ENCODE results near the gene GK2. TPM values are rescaled to one million over a fixed set of nuclear protein-coding genes. Genes with fewer than 3 reads are reported as not detected.

Gene GK2
- total RNA-seq, 1 donor from 2014 or later = not detected

DNA sequence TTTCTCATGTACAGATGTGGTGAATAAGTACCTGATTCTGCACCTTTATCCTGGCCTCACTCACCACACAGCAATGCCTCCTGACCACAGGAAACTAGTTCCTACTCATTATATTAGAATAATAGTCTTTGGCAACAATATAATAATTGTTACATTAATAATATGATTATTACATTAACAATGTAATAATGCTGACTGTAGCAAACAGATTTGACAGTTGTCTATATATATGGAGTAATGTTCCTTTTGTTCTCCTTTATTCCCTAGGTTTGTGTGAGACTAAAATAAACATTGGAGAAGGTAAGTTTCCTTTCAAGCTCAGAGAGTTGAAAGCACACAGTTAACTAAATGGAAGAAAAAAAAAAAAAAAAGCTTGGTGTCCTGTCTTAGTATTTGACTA, 41.6 kb downstream of the GK2 start:
- no peak for DNase-seq (ENCODE audit: low spot score)
- Mint-ChIP-seq H3K27me3 (ENCODE audit: low read depth) (no peaks in the 10 kb centered on the region), H3K4me3 (ENCODE audit: low read depth) (no peak overlapping the region), H3K27ac (no peak overlapping the region), H3K4me1 (ENCODE audit: low read depth) (no peaks in the 10 kb centered on the region), H3K36me3 (ENCODE audit: low read depth) (no peaks in the 10 kb centered on the region), H3K9me3 (no peaks in the 10 kb centered on the region)
- intact Hi-C loops (cut with micrococcal nuclease) = no loop called here

DNA sequence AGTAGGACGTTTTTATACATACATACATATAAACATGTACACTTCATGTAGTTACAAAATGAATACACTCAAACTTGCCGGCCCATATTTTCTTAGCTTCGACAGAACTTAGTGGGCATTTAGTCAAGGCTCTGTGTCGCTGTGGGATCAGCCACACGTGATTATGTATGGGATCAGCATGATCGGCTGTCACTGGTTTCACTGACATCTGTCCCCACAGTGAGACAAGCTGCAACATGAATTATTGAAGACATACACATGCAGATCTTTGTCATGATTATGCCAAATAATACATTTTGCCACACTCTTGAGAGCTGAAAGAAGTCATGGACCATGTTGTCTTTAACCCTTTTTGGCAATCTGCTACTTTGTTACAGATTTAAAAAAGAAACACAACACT, 44.0 kb downstream of the GK2 start:
- no peak overlapping the region for H3K27ac Mint-ChIP-seq
- no peaks in the 10 kb centered on the region for H3K36me3 Mint-ChIP-seq (ENCODE audit: low read depth)
- H3K4me3 Mint-ChIP-seq (ENCODE audit: low read depth) = no peak overlapping the region
- intact Hi-C loops (cut with micrococcal nuclease) = no loop called here
- H3K27me3 Mint-ChIP-seq (ENCODE audit: low read depth) = no peaks in the 10 kb centered on the region
- no peak for DNase-seq (ENCODE audit: low spot score)
- H3K4me1 Mint-ChIP-seq (ENCODE audit: low read depth) = no peaks in the 10 kb centered on the region
- no peaks in the 10 kb centered on the region for H3K9me3 Mint-ChIP-seq

DNA sequence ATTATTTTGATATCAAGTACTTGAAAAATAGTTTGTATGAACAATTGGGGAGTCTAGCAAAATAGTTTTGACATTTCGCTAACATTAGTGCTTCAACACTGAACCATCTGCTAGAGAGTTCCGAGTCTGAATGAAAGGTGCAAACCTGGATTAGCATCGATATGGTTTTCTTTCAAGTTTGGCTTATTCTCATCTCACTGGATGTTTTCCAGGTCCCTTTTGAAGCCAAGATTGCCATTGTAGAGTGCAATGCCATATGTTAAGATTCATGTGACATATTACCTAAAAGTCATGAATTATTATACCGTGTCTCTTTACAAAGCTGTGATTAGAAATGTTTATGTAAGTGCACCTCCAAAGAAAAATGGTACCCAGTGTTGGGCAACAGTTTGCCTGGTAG, 45.4 kb downstream of the GK2 start:
- DNase-seq (ENCODE audit: low spot score) = no peak
- intact Hi-C loops (cut with micrococcal nuclease) = no loop called here
- no peak overlapping the region for H3K4me3 Mint-ChIP-seq (ENCODE audit: low read depth)
- no peaks in the 10 kb centered on the region for H3K36me3 Mint-ChIP-seq (ENCODE audit: low read depth)
- H3K9me3 Mint-ChIP-seq = no peaks in the 10 kb centered on the region
- H3K4me1 Mint-ChIP-seq (ENCODE audit: low read depth) = no peaks in the 10 kb centered on the region
- H3K27ac Mint-ChIP-seq = no peak overlapping the region
- no peaks in the 10 kb centered on the region for H3K27me3 Mint-ChIP-seq (ENCODE audit: low read depth)

DNA sequence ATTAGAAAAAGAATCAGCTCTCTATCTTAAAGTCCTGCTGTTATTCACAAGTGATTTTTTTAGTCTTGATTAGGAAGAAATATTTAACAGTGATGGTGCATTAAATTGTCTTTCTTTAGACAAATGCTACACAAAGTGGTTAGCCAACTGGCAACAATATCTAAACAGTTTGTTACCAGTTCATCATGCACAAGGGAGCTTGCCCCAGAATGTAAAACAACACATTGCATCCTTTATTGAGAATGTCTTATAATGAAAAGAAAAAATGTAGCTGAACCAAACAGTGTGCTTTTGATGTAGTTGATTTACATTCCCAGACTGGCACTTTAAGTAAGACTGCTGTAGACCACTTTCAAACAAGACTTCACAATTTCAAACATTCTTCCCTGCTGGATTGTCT, 48.0 kb downstream of the GK2 start:
- no peaks in the 10 kb centered on the region for H3K9me3 Mint-ChIP-seq
- intact Hi-C loops (cut with micrococcal nuclease) = no loop called here
- no peaks in the 10 kb centered on the region for H3K27me3 Mint-ChIP-seq (ENCODE audit: low read depth)
- H3K4me3 Mint-ChIP-seq (ENCODE audit: low read depth) = no peak overlapping the region
- no peaks in the 10 kb centered on the region for H3K4me1 Mint-ChIP-seq (ENCODE audit: low read depth)
- no peak overlapping the region for H3K27ac Mint-ChIP-seq
- no peak for DNase-seq (ENCODE audit: low spot score)
- H3K36me3 Mint-ChIP-seq (ENCODE audit: low read depth) = no peaks in the 10 kb centered on the region

DNA sequence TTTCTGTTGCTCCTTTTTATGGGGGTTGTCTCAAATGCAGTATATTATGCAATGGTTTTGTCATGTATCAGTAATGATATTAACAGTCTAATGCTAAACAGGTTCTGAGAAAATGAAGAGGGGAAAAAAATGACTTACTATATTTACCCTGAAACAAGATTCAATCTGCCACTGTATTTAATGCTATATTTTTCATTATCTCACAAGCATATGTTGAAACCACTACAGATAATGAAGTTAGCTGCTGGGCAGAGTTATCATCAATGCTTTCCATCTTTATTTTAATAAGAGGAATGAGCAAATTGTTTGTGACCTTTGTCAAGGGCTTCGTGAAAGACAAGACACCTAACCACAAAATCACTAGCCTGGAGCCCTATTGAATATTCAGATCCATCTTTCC, 49.6 kb downstream of the GK2 start:
- no peak for DNase-seq (ENCODE audit: low spot score)
- Mint-ChIP-seq H3K27ac (no peak overlapping the region), H3K36me3 (ENCODE audit: low read depth) (no peaks in the 10 kb centered on the region), H3K9me3 (no peaks in the 10 kb centered on the region), H3K4me1 (ENCODE audit: low read depth) (no peaks in the 10 kb centered on the region), H3K4me3 (ENCODE audit: low read depth) (no peak overlapping the region), H3K27me3 (ENCODE audit: low read depth) (no peaks in the 10 kb centered on the region)
- intact Hi-C loops (cut with micrococcal nuclease) = no loop called here

DNA sequence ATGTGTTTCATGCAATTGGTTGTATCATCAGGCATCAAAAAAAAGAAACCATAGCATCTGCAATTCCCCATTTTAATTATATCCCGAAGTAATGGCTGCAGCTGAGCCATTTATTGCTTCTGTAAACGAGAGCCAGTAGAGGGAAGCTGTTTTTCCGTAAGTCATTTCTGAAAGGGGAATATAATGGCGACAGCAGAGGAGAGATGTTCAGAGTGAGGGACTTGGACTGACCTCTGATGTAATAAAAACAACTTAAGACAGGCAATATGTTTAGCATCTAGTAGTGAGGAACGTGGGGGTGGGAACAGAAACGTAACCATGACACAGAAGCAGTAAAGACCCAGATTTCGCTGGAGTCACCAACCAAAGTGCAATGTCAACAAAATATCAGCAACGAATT, 50.7 kb downstream of the GK2 start:
- H3K36me3 Mint-ChIP-seq (ENCODE audit: low read depth) = no peaks in the 10 kb centered on the region
- no peak for DNase-seq (ENCODE audit: low spot score)
- no peaks in the 10 kb centered on the region for H3K9me3 Mint-ChIP-seq
- H3K4me1 Mint-ChIP-seq (ENCODE audit: low read depth) = no peaks in the 10 kb centered on the region
- intact Hi-C loops (cut with micrococcal nuclease) = no loop called here
- H3K27ac Mint-ChIP-seq = no peak overlapping the region
- no peaks in the 10 kb centered on the region for H3K27me3 Mint-ChIP-seq (ENCODE audit: low read depth)
- no peak overlapping the region for H3K4me3 Mint-ChIP-seq (ENCODE audit: low read depth)

Other genes starting within 250 kb of the GK2 start
- gene NAA11, start 82.2 kb downstream of the GK2 start, total RNA-seq = not detected in 2 replicates

Measured in activated T-helper 2 cell treated with anti-CD3 and anti-CD28 coated beads, Interferon-gamma antibody, Interleukin-2, Interleukin-4, amounts not matched to agents 10 μg/mL and 5 μg/mL and 100 μg/mL, durations not matched to agents 14 hours and 24 hours and 36 hours (primary cell).